ENCODE measurements around the gene AMT.

AMT gene

DNA sequence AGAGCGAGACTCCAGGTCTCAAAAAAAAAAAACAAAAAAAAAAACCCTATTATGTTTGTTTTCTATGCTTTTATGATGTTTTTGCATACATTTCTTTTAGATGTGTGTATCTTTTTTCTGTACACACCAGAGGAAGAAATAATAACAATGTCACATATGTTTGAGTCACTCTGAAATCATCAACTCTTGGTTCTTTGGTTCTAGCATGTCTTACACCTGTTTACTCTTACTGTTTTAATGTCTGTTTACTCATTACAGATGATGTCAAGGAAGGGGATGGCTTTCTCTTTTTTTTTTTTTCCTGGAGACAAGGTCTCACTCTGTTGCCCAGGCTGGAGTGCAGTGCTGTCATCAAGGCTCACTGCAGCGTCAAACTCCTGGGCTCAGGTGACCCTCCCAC lies 34.6 kb downstream of the AMT start:
- no peak for DNase-seq

GRCh38 chr3:49386056-49386756 lies 36.1 kb downstream of the AMT start:
- DNase-seq, result no peak

DNA sequence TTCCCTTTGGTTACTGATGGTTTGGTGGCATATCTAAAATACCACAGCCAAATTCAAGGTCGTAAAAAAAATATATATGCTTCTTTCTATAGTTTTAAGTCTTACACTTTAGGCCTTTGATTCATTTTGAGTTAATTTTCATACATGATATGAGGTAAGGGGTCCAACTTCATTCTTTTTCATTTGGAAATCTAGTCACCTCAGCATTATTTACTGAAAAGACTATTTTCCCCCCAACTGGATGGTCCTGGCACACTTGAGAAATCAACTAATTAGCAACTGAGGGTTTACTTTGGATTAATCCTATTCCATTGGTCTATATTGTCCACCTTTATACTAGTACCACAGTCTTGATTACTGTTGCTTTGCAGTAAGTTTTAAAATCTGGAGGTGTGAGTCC lies 36.7 kb downstream of the AMT start:
- no peak for DNase-seq

- DNase-seq, result no peak
These were observed 38.9 kb downstream of the AMT start for GRCh38 chr3:49383387-49383786.

DNA sequence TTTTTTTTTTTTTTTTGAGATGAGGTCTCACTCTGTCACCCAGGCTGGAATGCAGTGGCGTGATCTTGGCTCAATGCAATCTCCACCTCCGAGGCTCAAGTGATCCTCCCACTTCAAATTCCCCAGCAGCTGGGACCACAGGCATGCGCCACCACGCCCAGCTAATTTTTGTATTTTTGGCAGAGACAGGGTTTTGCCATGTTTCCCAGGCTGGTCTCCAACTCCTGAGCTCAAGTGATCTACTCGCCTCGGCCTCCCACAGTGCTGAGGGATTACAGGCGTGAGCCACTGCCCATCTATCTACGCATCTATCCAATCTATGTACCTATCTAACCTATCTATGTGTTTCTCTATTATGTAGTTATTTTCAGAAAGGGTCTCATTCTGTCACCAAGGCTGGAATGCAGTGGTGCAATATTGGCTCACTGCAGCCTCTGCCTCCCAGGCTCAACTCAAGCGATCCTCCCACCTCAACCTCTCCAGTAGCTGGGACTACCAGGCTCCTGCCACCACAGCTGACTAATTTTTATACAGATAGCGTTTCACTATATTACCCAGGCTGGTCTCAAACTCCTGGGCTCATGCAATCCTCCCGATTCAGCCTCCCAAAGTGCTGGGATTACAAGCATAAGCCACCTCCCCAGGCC lies 43.9 kb downstream of the AMT start:
- no peak for DNase-seq

- peak; percentile 53 for DNase-seq
These were observed 44.8 kb downstream of the AMT start for GRCh38 chr3:49377483-49377882.

- DNase-seq, result no peak
These were observed 50.3 kb downstream of the AMT start for GRCh38 chr3:49371946-49372345.

DNA sequence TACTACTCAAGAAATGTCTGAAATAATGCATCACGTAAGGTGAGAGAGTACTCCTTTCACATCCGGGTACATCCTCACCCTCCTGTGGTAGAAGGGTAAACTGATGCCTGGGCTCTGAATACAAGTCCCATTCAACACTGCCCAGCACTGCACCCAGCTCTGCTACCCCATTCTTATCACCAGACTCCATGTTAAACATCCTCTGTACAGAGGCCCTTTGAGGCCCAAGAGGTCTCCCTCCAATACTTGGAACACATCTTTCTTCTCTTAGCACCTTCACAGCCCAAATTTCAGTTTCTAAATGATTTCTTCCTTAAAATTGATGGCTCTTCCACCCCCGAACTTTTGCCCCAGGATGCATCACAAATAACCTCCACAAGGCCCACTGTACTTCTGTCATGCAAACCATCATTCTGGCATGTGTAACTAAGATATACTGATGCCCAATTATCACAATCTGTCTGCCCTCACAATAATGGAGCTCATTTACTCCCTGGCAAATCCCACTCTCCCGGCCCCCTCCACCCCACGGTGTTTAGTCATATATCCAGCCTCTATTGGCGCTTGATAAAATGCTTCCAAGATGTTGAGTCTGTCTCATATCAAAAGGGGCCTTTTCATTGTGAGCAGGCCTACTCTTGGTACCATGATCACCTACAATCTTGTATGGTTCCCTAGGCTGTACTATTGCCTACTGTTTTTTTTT lies 51.5 kb downstream of the AMT start:
- DNase-seq, result no peak

All from CD4-positive, alpha-beta T cell treated with Interleukin-6 for 4 hours (primary cell).